ENCODE results near the gene TMTC2.

TMTC2 gene

DNA sequence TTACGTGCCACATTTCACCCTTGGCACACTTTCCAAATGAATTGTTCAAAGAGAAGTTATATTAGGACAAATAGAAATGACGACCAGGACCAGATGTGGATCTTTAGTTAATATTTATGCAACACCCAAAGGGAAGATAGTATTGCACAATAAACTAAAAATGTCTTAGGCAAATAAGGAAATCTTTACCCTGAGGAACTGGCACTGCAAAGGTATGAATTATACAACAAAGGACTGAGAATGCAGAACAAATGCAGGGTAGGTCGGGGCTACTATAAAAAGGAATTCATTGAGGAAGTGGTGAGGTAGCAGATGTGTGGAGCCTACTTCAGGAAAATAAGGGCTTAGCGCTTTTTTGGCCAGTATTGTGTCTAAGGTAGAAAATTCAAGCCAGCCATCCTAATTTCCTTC is 3.9 kb upstream of the TMTC2 start:
- no peak for DNase-seq

DNA sequence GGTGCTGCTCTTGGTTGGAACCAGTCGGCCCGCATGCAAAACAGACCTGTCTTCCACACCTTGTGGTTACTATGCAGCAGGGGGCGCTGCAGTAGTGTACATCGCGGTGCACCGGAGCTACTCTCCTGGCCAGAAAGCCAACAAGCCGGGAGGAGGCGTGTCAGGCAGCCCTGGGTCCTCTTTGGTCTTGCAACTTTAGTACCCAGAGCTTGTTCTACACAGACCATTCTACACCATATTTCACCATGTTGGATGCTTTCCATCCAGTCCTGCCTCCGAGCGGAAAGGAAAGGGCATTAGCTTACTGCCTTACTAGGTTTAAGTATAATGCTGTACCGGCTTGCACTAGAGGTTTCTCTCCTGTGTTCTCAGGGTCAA is 927 bp upstream of the TMTC2 start:
- DNase-seq = peak; percentile 71

- no peak for DNase-seq
Measured at GRCh38 chr12:82687021-82688011, 610 bp downstream of the TMTC2 start.

- DNase-seq = no peak
Measured at GRCh38 chr12:82688035-82688501, 1.4 kb downstream of the TMTC2 start.

- DNase-seq = no peak
Measured at GRCh38 chr12:82688596-82688995, 1.9 kb downstream of the TMTC2 start.

DNA sequence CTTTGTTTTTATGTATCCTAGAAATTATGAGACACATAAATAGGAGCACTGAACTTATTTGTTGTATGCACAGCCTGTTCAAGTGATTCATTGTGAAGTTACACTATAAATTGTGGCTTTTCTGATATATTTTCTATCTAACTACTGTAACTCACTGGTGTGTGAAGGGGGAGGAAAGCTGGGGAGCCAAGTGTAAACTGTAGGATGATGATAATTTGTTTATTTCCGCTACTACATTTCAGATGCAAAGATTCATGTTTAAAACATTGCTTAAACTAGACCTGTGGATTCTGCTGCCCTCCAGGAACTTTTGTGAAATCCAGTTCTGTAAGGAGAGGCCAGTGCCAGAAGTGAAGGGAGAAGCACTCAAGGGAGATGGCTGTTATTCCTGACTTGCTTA is 3.3 kb downstream of the TMTC2 start:
- no peak for DNase-seq

DNA sequence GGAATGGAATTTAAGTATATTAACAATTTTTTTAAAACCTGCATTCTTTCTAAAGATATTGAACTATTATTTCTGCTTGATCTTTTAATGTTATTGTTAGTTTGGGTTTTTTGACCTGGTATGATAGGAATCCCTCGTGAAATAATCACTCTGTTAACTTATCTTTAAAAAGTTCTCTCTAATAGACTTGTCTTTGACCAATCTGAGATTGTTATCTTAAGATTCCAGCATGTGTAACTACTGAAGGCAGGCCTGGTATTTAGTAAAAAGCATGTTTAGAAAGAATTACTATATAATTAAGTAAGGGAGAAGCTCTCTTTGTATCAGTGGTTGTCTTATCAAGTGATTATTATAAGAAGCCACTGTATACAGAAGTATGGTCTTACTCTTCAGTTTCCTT is 4.8 kb downstream of the TMTC2 start:
- DNase-seq = no peak

DNA sequence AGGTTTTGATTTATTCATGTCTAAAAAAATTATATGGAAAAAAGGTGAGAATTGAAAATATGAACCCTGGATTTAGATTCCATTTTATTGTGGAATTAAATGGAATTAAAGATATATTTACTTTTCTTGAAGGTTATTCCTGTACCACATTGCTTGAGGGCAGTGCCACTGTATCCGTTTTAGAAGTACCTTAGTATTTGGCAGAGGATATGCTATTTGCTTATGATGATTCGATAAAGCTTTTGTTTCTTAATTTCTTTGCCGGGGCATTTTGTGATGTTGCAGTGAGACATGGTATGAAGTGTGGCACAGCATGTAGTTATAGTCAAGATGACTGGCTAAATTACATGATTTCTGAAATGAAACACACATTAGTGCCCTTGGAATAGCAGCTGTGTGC is 7.6 kb downstream of the TMTC2 start:
- DNase-seq = no peak

DNA sequence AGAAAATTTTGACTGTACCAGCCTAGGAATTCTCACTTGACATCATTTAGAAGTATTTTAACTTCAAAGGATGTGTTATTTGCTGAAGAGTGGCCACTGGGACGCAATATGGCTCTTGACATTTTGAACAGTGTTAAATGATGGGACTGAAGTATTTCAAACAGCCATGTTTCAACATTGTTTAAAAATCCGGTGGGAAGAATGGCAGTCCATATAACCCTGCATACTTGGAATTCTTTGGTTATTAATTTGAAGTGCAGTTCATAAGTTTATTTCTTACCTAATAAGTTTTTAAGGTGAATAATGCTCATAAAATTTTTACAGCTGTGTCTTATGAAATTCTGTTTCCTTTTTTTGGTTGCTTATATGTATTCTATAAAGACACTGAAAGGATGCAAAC is 8.3 kb downstream of the TMTC2 start:
- DNase-seq = no peak

- DNase-seq = no peak
Measured at GRCh38 chr12:82695531-82695930, 8.8 kb downstream of the TMTC2 start.

- DNase-seq = no peak
Measured at GRCh38 chr12:82696543-82696942, 9.8 kb downstream of the TMTC2 start.

GRCh38 chr12:82698708-82699564 is 12.2 kb downstream of the TMTC2 start:
- DNase-seq = no peak

DNA sequence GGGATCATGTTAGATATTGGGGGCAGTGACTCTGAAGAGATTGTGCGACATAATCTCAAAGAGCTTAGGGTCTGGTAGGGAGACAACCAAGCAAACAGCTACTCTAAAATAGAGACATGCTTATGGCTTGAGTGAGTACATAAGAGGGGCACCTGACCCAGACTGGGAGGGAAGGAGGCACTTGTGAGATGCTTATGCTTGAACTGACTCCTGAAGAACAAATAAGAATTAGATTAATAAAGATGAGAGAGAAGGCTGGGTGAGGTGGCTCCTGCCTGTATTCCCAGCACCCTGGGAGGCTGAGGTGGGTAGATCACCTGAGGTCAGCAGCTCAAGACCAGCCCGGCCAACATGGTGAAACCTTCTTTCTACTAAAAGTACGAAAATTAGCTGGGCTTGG is 19.1 kb downstream of the TMTC2 start:
- no peak for DNase-seq

- no peak for DNase-seq
Measured at GRCh38 chr12:82708061-82708879, 21.6 kb downstream of the TMTC2 start.

DNA sequence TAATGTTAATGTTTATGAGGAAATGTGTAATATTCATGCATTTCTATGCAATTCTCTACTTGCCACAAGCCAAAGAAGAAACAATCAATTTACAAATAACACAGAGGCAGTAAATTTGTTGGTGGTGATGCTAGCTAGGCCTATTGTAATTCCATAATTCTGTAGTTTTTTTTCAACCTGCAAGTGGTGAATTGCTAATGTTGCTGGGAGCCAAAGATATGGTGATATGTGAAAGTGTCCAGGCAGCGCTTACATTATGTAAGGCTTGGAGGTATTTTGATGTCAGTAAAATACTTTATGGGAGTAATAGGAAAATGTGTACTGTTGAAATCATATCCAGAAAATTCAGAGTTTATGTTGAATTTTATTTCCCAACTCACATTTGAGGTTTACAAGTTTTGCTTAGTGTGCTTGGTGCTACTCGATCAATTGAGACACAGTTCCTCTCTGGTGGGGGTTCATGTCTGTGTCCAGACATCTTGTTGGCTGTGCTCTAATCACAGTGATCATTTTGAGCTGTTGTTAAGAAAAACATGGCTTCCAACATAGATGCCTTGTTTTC is 23.2 kb downstream of the TMTC2 start:
- DNase-seq = no peak

- DNase-seq = no peak
Measured at GRCh38 chr12:82710741-82711140, 24.0 kb downstream of the TMTC2 start.

DNA sequence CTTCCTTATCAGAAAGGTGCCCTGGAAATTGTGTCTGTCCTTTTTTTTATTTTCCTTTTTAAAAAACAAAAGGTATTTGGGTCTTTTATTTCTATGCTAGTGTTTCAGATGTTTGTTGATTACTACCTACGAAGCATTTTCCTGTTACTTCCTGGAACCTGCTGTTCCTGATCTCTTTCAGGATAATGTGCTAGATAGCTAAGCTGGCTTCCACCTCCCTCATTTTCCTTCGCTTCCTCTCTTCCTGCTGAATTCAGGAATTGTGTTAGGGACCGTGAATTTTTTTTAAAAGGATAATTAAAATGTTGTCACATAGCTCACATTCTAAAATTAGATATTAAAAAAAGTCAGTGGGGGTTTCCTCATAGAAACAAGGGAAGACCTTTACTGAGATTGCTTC is 27.7 kb downstream of the TMTC2 start:
- no peak for DNase-seq

GRCh38 chr12:82721726-82722125 is 35.0 kb downstream of the TMTC2 start:
- no peak for DNase-seq

DNA sequence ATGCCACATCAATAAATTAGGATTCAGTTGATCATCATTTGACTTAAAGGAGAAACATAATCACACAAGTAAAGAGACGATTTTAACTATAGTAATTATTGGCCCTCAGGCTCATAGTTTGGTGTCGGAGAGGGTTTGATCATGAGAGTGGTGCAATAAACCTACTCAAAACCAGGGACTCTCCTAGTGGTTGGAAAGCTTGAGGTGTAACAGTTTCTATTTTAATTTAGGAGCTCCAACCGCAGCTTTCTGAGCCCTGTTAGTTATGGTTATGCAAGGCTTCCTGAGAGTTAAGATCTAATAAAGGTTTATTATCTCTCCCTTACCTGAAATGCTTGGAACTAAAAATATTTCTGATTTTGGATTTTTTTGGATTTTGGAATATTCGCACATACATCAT is 36.4 kb downstream of the TMTC2 start:
- no peak for DNase-seq

DNA sequence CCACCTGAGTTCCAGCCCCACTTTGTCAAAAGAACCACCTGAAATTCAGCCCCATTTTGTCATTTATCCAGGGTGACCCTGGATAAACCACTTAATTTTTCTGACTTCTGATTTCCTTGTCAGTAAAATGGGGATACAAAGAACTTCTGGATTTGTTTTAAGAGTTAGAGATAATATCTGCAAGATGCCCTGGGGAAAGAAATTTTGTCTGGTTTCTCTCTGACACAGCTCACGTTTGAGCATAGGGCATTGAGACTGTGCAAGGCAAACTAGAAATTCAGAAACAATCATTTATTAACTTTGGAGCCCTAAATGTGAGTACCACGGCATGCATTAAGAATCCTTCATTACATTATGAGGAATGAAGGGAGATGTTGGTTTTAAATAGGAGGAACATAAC is 37.2 kb downstream of the TMTC2 start:
- DNase-seq = no peak

DNA sequence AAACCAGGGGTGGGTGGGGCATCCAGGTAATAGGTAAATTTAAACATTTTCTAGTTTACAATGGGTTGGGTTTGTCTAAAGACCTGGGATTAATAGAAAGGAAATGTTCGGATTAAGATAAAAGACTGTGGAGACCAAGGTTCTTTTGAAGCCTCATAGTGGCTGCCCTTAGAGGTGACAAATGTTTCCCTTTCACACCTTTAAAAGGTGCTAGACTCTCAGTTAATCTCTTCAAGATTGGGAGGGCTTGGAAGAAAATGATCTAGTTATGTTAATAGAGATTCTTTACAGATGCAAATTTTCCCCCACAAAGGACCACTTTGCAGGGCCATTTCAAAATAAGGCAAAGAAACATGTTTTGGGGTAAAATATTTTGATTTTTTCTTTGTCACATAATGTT is 39.0 kb downstream of the TMTC2 start:
- DNase-seq = no peak

DNA sequence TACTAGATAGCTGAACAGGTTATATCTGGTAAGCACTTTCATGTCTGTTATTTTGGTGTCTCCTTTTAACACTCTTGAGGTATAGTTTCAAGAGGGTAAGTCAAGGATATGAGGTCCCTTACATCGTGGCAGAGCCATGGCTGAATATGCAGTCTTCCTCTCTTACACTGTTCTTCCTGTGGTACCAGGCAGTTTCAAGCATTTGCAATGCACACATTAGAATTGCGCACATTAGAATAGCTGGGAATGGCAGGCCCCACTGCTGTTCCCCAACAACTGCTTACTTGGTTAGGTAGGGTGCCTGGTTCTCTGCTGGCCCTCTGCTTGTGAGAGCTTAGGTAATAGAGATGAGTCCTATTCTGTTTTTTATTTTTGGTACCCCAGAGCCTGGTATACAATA is 41.2 kb downstream of the TMTC2 start:
- DNase-seq = no peak

- no peak for DNase-seq
Measured at GRCh38 chr12:82728710-82729109, 42.0 kb downstream of the TMTC2 start.

All from DMS 273 treated with DMSO at 0.1 percent for 48 hours (cell line).